ENCODE data around the gene LSP1.

- no peak for TF ChIP-seq CTCF (IDR thresholded peaks at IDR 0.05)
- TF ChIP-seq POLR2AphosphoS5 (IDR thresholded peaks at IDR 0.05) = no peak
These were observed 77.6 kb downstream of the LSP1 start for GRCh38 chr11:1930462-1930830.

All from transverse colon (tissue), 4 donors.